SIG-M5 treated with dmso at 0.1 percent for 504 hours (cell line): ENCODE measurements around the gene P2RY2.
A peak's percentile ranks its signal among the peaks of the same experiment; 100 is the strongest.

Experiments
- DNase-seq: peaks from one replicate; lab custom pipeline; 2025; ENCODE audit not compliant: unreplicated experiment; lab: John Stamatoyannopoulos, UW

P2RY2 gene

DNA sequence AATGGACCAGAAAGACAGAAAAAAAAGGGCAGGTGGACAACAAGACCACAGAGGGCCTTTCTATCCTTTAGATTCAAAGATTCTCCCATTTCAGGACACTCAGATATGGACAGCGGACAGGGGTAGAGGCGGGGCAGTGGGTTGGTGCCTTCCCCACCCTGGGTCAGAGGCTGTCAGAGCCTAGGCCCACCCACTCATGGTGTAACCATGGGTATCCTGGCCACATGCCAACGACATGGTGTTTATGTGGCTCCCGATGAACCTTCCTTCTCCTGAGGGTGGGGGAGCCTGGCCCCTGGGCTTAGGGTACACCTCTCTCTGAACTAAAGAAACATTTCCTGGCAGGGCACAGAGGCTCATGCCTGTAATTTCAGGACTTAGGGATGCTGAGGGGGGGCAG, 14.3 kb upstream of the P2RY2 start:
- DNase-seq: no peak

DNA sequence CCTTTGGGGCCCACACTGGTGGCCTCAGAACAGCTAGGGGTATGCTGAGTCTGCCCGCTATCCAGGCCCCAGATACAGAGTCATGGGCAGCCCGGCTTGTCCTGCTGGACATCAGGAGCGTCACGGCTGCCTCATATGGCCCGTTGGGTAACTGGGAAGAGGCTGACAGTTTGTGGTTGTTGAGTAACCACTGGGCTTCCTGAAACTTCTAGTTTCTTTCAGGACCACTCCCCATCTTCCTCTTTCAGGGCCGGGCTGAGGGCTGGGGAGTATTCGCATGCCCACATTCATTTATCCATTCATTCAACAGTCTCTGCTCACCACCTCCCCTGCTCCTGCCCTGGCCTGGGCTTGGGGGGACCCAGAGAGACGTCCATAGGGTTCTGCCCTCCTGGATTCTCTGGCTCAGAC, 13.4 kb upstream of the P2RY2 start:
- peak; percentile 92 for DNase-seq

DNA sequence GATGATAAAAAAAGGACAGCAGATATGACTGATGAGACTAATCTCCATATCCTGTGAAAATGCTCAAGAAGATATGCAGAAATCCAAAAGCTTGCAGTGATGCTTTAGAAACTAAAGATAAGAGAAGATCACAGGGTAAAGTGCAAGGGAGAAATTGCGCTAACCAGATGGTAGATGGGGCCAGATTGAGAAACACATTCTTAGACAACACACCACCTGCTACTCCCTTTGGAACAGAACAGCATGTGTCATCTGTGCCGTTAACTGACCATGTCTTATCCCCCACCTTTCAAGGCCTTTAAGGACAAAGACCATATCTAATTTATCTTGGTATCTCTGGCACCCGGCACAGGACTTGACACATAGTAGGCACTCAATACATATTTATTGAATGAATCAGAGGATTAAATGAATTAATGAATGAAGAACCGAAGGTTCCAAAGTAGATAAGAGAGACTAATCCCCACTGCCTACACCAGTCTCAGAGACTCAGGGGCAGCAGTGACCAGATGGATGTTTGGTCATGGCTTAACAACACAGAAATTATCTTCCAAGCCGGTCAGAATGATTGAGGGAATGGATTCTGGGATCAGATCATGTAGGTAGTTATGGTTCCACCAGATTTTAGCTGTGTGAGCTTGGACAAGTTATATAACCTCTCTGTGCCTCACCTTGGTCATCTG, 12.3 kb upstream of the P2RY2 start:
- DNase-seq: peak; percentile 95

DNA sequence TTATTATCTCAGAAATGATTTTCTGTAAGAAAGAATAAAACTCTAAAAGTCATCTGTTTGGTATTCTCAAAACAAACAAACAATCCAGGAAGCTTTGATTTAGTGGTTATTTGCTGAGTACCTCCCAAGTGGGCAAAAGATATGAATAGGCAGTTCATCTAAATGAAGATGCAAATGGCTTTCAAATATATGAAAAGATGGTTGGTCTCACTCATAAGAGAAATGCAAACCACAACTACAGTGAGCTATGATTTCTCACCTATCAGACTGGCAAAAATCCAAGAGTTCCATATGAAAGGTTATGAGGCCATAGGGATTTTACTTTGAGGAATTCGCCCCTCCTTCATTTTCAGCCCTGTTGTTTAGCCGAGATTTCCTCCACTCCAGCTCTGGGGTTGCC, 11.3 kb upstream of the P2RY2 start:
- no peak for DNase-seq

DNA sequence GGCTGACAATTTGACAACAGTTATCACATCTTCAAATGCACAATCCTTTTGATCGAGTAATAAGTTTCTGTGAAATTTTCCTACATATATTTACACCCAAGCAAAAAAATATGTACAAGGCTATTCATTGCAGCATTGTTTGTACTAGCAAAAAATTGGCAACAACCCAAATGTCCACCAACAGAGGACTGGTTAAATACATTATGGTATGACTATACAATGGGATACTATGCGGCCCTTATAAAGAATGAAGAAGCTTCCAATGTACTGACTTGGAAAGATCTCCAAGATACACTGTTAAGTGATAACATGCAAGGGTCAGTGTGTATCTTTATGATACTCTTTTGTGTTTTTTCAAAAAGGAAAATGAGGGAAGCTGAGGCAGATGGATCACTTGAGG, 8.2 kb upstream of the P2RY2 start:
- DNase-seq: no peak

DNA sequence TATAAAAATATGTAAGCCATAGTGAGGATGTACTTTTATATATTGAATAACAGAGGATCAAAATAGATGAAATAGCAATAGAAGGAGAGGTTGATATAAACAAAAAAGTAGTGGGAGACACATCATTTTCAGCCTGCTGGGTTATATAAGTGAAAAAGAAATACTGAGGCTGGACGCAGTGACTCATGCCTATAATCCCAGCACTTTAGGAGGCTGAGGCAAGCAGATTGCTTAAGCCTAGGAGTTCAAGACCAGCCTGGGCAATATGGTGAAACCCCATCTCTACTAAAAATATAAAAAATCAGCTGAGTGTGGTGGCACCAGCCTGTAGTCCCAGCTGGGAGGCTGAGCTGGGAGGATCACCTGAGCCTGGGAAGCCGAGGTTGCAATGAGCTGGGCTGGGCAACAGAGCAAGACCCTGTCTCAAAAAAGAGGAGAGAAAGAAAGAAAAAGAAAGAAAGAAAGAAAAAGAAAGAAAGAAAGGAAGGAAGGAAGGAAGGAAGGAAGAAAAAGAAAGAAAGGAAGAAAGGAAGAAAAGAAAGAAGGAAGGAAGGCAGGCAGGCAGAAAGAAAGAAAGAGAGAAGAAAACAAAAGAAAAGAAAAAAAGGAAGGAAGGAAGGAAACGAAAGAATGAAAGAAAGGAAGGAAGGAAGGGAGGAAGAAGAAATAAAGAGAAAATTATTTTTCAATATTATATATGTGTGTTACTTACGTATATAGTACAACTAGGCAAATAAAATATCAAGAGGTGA, 7.0 kb upstream of the P2RY2 start:
- peak; percentile 77 for DNase-seq

DNA sequence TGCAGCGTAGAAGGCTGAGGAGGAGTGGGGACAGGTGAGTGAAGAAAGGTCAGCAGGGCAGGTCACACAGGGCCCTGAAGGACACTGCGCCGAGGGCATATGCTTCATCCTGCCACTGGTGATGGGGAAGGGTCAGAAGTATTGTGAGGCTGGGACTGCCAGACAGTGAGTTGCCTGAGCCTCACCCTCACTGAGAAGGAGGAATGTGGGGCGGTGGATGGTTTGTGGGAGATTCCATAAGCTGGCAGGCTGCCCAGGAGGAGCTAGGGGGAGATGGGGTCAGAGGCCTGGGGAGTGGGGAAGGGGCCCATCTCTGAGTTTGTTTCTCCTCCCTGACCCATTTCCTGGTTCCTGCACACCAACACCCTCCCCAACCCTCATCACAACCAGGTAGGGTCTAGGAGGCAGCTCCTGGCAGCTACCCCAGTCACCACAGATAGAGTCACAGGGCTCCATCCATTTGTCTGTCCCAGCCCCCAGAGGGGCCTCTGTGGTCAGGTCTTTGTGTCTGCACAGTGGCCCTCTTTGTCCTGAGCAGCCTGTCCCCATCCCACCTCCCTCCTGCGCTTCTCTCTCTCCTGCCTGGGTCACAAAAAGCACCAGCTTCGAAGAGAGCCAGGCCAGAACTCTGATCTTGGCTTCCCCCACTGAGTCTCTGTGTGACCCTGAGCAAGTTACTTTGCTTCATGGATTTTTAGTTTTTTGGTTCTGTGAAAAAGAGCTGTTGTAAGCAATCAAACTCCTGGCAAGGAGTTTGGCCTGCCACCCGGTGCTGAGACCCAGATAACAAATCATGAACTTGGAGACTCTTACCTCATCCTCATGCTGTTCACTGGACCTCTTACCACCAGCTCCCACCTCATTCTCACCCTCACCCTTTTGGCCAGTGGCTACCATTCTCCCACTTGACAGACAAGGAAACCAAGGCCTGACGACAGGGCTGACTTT, 4.6 kb upstream of the P2RY2 start:
- no peak for DNase-seq

DNA sequence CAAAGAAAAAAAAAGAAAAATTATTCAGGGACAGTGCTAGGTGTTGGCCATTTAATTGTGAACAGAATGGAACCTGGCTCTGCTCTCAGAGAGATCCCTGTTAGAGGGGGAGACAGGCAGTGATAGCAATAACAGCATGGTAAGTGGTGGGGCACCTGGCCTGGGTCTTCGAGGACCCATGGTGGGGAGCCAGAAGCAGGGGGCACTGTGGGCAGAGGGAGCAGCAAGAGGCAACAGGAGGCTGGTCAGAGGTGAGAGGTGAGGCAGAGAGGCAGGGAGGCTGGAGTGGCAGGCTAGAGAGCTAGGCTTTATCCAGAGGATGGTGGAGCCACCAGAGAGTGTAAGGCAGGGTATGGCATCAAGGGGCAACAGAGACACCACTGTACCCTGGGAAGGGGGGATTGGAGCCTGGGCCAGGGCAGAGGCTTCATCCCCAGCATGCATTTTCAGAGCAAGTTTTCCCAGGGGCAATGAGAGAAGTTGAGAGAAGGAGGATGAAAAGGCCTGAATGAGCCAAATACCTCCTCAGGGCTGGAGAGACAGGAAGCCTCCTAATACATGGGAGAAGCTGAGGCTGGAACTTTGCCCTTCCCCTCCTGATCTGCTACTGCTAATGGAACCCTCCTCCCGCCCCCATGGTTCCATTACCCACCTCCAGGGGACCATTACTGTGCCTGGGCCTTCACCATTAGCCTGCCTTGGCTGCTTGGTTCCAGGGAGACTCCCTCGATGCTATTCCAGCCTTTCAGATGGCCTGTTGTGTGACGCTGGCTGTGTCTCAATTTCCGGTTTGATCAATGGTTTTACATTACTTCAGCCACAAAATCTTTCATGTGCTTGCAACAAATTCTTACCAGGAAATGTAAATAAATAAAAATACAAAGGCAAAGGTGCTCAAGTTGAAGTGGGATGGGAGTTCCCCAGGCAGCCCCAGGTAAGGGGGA, 2.6 kb upstream of the P2RY2 start:
- peak; percentile 67 for DNase-seq

DNA sequence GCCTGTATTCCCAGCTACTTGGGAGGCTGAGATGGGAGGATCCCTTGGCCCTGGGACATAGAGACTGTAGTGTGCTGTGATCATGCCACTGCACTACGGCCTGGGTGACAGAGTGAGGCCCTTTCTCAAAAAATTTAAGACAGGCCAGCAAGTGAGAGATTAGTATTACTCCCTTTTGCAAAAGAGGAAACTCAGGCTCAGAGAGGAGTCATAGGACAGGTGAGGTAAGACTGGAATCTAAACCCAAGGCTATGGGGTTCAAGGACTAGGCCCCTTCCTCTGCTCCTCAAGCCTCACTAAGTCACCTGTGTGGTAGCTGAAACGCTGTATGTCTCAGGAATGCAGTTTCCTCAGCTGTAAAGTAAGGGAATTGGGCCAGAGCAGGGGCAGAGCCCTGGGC, 1.6 kb upstream of the P2RY2 start:
- peak; percentile 34 for DNase-seq

DNA sequence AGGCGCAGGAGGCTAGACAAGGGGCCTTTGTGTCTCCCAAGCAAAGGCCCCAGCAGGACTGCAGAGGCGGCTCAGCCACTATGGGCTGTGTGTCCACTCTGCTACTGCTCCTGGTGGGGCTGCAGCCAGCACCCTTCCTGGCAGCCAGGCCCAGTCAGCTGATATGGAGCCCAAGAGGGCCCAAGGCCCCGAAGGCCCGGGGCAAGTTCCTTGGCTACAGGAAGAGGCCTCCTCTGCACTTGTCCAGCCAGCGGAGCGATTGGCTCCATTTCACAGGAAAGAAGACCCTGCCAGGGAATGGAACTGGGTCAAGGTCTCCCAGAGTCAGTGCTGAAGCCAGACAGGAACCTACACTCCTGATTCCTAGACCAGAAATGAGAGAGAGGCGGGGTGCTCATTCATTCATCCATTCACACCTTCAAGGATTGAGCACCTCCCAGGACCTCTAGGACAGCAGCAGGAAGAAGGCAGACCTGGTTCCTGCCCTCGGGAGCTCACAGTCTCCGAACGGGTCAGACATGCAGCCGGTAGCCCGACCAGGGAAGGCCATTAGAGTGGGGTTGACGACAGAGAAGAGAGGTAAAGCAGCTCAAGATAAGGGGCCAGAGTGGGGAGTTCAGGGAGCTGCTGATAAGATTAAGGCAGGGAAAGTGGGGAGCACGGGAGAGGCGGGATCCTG, 811 bp upstream of the P2RY2 start:
- DNase-seq: no peak

DNA sequence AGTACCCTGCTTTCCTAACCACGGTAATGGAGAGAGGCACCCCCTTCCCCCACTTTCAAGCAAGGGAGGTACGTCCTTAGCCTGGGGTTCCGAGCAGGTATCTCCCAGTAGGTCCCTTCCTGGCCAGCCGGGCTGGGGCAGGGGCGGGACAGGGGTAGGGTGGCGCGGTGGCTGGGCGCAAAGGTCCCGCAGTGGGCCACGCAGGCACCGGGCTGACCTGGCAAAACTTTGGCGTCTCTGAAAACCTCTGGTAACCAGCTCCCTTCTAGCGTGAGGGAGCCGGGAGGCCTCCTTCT, 323 bp upstream of the P2RY2 start:
- DNase-seq: no peak

DNA sequence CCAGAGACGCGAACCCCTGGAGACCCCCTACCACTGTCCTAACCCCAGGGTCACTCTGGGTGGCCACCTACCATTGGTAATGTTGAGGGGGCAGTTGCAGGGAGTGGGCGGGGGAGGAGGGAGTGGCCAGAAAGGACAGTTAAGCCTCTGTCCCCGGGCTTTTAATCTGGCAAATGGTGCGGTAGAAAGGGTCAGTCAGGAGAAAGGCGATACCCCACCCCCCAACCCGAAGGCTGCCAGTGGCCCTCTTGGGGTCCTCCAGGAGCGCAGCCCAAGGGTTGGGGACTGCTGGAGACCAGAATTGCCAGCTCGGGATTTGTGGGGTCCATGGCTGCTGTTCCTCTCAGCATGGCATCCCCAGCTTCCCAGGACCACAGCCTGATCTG, 742 bp downstream of the P2RY2 start:
- no peak for DNase-seq

DNA sequence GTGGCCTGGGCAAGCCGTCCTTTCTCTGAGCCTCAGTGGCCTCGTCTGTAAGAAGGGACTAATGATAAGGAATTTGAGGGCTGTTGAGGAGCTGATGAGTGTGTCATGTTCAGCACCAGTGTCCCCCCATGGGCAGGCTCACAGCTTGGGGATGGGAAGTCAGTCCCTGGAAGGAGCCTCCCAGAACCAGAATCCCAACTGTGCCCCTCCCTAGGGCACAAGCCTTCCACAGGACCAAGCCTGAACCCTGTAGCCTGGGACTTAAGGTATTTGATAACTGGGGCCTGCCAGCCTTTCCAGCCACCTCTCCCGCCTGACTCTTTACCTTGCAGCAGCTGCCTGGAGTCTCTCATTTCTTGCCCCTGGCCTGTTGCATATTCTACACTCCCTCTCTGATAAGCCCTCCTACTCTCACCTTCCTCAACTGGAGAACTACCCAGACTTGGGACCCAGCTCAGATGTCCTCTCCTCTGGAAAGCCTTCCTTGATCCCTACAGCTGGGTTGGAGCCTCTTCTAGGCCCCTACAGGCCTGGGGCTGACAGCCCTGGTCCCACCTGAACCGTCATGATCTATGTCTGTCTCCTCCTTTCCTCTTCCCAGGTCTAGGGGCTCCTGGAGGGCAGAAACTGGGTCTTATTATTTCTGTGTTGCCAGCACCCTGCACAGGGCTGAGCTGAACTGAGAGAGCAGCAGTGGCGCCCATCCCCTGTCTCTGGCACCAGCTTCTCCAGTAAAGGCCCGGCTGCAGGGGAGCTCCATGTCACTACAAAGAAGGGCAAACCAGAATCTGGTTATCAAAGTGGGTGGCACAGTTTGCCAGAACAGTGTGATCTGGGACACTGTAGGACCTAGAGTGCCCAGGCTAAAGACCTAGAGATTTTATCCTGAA, 1.6 kb downstream of the P2RY2 start:
- no peak for DNase-seq

DNA sequence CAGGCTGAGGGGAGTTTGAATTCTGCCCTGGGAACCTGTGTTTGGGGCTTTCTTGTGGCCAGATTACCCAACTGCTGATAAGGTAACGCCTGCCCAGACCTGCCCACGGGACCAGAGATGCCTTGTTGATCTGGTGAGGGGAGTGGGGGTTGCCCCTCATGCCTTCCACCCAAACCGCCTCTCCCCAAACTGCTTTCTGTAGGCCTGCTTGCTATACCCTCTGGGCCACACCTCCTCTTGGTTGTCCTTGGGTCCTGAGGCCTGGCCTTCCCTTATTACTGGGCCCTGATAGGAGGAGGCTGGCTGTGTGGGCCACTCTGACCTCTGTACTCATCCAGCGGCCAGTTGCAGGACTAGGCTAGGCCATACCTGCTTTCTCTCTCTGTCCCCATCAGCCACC, 3.4 kb downstream of the P2RY2 start:
- DNase-seq: no peak

DNA sequence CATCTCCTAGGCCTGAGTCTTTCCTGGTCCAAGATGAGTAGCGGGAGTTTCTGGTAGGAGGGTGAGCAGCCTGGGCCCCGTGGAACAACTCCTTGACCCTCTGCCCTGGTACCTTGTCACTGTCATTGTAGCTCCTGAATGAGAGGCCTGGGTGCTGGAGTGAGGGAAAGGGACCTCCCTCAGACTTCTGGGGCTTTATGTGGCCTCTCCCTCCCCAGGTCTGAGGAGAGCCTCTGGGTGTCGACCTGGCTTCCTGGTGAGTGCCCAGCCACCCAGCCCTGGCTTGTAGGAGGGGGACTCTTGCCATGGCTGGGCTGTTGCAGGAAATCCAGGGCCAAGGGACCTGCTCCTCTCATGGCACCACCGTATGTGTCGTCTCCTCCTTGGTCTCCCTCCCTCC, 3.9 kb downstream of the P2RY2 start:
- DNase-seq: no peak

DNA sequence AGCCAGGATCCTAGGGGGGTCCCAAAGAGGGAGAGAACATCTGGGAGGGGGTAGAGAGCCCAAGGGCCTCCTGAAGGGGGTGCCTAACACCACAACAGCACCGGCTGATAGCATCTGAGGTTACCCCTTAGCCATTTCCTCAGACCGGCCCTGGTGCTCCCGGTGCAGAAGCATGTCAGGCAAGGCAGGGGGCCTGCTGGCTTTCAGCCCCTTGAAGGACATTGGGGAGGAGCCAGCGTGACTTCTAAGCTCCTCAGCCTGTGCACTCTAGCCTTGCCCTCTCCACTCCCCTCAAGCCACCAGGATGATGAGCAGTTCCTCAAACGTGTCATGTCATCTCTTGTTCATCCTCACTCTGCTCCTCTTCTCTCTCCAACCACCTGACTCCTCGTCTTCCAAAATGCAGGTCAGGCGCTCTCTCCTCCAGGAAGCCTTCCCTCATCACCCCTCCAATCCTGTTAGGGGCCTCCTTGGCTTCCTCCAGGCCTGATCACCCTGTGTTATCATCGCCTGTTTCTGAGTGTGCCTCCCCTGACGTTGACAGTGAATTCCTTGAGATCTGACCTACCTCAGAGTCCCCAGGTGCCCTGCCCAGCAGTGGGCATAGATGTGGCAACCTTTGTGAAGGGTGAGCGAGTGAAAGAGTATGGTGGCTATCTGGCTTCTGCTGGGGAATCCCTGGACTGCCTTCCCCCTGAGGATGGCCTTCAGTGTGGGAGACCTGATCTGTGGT, 6.1 kb downstream of the P2RY2 start:
- DNase-seq: no peak

DNA sequence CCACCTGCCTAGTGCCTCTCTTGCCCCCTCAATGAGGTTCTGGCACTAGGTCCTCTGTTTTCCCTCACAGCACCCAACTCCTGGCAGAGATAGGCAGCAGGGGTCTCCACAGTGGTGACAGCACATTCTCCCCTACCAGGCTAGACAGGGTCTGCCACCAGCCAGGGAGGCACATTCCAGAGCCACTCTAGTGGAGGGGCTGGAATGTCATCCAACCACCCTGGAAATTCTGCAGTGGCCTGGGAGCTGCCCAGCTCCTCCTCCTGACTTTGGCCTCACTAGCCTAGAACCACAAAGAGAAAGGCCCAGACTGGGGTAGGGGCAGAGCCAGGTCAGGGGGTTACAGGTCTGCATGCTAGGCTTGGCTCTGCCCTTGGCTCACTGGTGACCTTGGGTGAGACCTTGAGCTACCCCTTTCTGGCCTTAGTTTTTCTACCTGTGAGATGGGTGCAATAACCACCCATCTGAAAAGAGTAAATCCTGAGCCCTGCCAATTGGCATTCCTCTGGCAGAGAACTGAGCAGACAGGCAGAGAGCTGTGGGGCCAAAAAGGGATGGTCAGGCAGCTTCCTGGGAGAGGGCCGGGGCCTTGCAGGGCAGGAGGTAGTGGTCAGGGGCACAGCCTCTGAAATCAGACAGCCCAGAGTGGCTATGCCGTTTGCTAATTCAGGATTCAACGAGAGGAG, 7.1 kb downstream of the P2RY2 start:
- no peak for DNase-seq

DNA sequence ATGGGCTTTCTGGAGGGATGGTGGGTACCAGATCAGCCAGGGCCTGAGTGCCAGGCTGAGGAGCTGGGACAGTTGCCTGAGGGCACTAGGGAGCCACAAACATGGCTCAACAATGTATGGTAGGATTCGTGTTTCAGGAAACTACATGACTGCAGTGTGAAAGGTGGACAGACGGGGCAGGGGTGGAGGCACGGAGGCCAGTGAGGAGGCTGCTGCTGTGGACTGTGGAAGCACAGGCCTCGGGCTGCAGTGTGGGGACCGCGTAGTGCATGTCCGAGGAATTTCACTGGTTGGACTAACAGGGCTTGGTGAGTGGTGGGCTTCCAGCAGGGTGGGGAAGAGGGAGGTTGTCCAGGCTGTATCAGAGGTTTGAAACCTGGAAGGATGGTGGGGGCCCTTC, 7.8 kb downstream of the P2RY2 start:
- DNase-seq: no peak
